H1 (cell line): ENCODE results near the gene RTN4RL2. TPM values are rescaled to one million over a fixed set of nuclear protein-coding genes. Genes with fewer than 3 reads are reported as not detected.

Source experiments
- BRCA1 ChIP-seq: IDR thresholded peaks from 2 replicates; pipeline ENCODE4 v1.6.1; 2012; ENCODE audit warnings: low read depth, low read length, improper control_type of control experiment
- CEBPB ChIP-seq: IDR thresholded peaks from 2 replicates; pipeline ENCODE4 v1.6.1; 2012; ENCODE audit warnings: low read depth, low read length
- PHF8 ChIP-seq: fragments of 200-600 bp; sonication (generic); conservative IDR thresholded peaks from 2 replicates; pipeline ENCODE4 v1.7.1; 2012; ENCODE audit warnings: low read depth, mild to moderate bottlenecking, inconsistent platforms, low read length, moderate library complexity
- RXRA ChIP-seq: IDR thresholded peaks from 2 replicates; pipeline ENCODE4 v1.6.1; 2011; ENCODE audit warnings: low read depth, mild to moderate bottlenecking, low read length, moderate library complexity; ENCODE audit not compliant: insufficient read depth
- TCF12 ChIP-seq: IDR thresholded peaks from 2 replicates; pipeline ENCODE4 v1.6.1; 2011; ENCODE audit warnings: low read depth, mild to moderate bottlenecking, low read length
- YY1 ChIP-seq: IDR thresholded peaks from 2 replicates; pipeline ENCODE4 v1.6.1; 2011; ENCODE audit warnings: low read depth, mild to moderate bottlenecking, low read length
- polyA plus RNA-seq, 7 experiments: library from polyadenylated mRNA; depleted of rRNA in 3 of 7; stranded (reverse) in 5 of 7; unstranded in 2 of 7; fragments of >200 nt in 5 of 7; fragments of 200-250 nt in 2 of 7; gene quantifications; 1 replicate in 5 of 7; 2 replicates in 1 of 7; 4 replicates in 1 of 7; pipeline versions ENCODE4 v1.2.1 to v1.2.3, GENCODE V29; 2011 to 2013; ENCODE audit warnings: missing spikeins in 2 of 7, mixed read lengths in 2 of 7
- total RNA-seq: library from RNA; stranded (reverse); fragmentation: NEBNext Ultra II Directional; extraction: Animal tissue kit (Norgen Biotek cat#: 25700); gene quantifications from 2 replicates; pipeline ENCODE4 v1.2.1, GENCODE V29; 2021
- TF ChIP-seq, protein P1 (sequence below): fragments of 300-600 bp; sonication (generic); IDR thresholded peaks from 2 replicates; pipeline ENCODE4 v1.7.1; 2012; ENCODE audit warnings: low read length, moderate library complexity, mild to moderate bottlenecking, inconsistent platforms; ENCODE audit not compliant: insufficient replicate concordance
- TF ChIP-seq, protein P2 (sequence below): IDR thresholded peaks from 2 replicates; pipeline ENCODE4 v1.6.1; 2012; ENCODE audit warnings: inconsistent platforms
- TF ChIP-seq, protein P3 (sequence below): IDR thresholded peaks from 2 replicates; pipeline ENCODE4 v1.6.1; 2012; ENCODE audit warnings: inconsistent platforms

RTN4RL2 gene
- total and polyA plus RNA-seq, 2 of the 8 experiments (the other 6 are each of a cell fraction or from before 2014, with no cell fraction given), result 11.4 to 23.7 TPM

DNA sequence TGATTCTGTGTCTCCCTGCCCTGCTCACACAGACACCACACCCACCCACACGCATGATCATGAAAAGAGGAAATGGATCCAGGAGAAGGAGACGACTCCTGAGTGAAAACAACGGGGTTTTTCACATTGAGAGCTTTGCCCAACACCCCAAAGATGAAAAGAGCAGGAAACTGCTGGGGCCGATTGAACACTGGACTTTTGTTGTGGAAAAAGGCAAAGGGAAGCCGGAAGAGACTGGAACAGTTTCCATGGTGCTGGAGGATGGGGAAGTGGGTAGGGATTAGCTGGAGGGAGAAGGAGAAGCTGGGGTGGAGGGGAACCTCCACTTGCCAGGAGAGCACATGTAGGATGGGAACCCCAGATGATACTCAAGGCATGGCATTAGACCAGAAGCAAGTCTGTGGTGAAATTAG lies 28.2 kb upstream of the RTN4RL2 start (continued):
- TF ChIP-seq, protein P1, sequence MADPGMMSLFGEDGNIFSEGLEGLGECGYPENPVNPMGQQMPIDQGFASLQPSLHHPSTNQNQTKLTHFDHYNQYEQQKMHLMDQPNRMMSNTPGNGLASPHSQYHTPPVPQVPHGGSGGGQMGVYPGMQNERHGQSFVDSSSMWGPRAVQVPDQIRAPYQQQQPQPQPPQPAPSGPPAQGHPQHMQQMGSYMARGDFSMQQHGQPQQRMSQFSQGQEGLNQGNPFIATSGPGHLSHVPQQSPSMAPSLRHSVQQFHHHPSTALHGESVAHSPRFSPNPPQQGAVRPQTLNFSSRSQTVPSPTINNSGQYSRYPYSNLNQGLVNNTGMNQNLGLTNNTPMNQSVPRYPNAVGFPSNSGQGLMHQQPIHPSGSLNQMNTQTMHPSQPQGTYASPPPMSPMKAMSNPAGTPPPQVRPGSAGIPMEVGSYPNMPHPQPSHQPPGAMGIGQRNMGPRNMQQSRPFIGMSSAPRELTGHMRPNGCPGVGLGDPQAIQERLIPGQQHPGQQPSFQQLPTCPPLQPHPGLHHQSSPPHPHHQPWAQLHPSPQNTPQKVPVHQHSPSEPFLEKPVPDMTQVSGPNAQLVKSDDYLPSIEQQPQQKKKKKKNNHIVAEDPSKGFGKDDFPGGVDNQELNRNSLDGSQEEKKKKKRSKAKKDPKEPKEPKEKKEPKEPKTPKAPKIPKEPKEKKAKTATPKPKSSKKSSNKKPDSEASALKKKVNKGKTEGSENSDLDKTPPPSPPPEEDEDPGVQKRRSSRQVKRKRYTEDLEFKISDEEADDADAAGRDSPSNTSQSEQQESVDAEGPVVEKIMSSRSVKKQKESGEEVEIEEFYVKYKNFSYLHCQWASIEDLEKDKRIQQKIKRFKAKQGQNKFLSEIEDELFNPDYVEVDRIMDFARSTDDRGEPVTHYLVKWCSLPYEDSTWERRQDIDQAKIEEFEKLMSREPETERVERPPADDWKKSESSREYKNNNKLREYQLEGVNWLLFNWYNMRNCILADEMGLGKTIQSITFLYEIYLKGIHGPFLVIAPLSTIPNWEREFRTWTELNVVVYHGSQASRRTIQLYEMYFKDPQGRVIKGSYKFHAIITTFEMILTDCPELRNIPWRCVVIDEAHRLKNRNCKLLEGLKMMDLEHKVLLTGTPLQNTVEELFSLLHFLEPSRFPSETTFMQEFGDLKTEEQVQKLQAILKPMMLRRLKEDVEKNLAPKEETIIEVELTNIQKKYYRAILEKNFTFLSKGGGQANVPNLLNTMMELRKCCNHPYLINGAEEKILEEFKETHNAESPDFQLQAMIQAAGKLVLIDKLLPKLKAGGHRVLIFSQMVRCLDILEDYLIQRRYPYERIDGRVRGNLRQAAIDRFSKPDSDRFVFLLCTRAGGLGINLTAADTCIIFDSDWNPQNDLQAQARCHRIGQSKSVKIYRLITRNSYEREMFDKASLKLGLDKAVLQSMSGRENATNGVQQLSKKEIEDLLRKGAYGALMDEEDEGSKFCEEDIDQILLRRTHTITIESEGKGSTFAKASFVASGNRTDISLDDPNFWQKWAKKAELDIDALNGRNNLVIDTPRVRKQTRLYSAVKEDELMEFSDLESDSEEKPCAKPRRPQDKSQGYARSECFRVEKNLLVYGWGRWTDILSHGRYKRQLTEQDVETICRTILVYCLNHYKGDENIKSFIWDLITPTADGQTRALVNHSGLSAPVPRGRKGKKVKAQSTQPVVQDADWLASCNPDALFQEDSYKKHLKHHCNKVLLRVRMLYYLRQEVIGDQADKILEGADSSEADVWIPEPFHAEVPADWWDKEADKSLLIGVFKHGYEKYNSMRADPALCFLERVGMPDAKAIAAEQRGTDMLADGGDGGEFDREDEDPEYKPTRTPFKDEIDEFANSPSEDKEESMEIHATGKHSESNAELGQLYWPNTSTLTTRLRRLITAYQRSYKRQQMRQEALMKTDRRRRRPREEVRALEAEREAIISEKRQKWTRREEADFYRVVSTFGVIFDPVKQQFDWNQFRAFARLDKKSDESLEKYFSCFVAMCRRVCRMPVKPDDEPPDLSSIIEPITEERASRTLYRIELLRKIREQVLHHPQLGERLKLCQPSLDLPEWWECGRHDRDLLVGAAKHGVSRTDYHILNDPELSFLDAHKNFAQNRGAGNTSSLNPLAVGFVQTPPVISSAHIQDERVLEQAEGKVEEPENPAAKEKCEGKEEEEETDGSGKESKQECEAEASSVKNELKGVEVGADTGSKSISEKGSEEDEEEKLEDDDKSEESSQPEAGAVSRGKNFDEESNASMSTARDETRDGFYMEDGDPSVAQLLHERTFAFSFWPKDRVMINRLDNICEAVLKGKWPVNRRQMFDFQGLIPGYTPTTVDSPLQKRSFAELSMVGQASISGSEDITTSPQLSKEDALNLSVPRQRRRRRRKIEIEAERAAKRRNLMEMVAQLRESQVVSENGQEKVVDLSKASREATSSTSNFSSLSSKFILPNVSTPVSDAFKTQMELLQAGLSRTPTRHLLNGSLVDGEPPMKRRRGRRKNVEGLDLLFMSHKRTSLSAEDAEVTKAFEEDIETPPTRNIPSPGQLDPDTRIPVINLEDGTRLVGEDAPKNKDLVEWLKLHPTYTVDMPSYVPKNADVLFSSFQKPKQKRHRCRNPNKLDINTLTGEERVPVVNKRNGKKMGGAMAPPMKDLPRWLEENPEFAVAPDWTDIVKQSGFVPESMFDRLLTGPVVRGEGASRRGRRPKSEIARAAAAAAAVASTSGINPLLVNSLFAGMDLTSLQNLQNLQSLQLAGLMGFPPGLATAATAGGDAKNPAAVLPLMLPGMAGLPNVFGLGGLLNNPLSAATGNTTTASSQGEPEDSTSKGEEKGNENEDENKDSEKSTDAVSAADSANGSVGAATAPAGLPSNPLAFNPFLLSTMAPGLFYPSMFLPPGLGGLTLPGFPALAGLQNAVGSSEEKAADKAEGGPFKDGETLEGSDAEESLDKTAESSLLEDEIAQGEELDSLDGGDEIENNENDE, result no peak
- TF ChIP-seq CEBPB, result no peak
- TF ChIP-seq RXRA, result no peak
- no peak for TF ChIP-seq BRCA1
- TF ChIP-seq PHF8, result no peak
- TF ChIP-seq YY1, result no peak
- TF ChIP-seq TCF12, result no peak
- TF ChIP-seq, protein P2, sequence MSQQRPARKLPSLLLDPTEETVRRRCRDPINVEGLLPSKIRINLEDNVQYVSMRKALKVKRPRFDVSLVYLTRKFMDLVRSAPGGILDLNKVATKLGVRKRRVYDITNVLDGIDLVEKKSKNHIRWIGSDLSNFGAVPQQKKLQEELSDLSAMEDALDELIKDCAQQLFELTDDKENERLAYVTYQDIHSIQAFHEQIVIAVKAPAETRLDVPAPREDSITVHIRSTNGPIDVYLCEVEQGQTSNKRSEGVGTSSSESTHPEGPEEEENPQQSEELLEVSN, result no peak
- TF ChIP-seq, protein P3, sequence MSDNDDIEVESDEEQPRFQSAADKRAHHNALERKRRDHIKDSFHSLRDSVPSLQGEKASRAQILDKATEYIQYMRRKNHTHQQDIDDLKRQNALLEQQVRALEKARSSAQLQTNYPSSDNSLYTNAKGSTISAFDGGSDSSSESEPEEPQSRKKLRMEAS, result no peak
